B cell (primary cell): ENCODE measurements around the gene FOXP3. TPM values are rescaled to one million over a fixed set of nuclear protein-coding genes. Genes with fewer than 3 reads are reported as not detected.

Source experiments
- ATAC-seq: fragments of 200-7000 bp; cut with Tn5 transposase; one replicate; pipeline ENCODE4 v1.10.0; 2021; ENCODE audit warnings: low read depth, mild to moderate bottlenecking, moderate number of reproducible peaks, moderate library complexity
- CTCF ChIA-PET: fragments of 350-600 bp; sonication (Branson Sonifier 250); formaldehyde crosslinking; loops from one replicate; lab custom pipeline; 2021; ENCODE audit warnings: antibody characterized with exemption, inconsistent platforms; lab: Charles Lee
- POLR2A ChIA-PET: fragments of 350-600 bp; sonication (Branson Sonifier 250); formaldehyde crosslinking; loops from one replicate; lab custom pipeline; 2021; ENCODE audit warnings: antibody characterized with exemption; lab: Charles Lee
- DNase-seq: peaks from one replicate; pipeline ENCODE4 v3.0.0; 2013
- H2AFZ ChIP-seq: 2 replicates; pipeline ENCODE4 v1.6.1; 2012; ENCODE audit warnings: mild to moderate bottlenecking, low read depth, low read length; ENCODE audit not compliant: insufficient read depth, poor library complexity, severe bottlenecking
- H3K27ac ChIP-seq, 2 donors: 1 replicate in 1 of 2; 2 replicates in 1 of 2; pipeline ENCODE4 v1.5.1; 2012 to 2013; ENCODE audit warnings: low read length in 2 of 2, mild to moderate bottlenecking in 2 of 2, moderate library complexity in 1 of 2
- H3K27me3 ChIP-seq, 4 experiments: fragments of 200-600 bp in 1 of 4; sonication (generic) in 1 of 4; replicated peaks in 1 of 4; 1 replicate in 2 of 4; 2 replicates in 2 of 4; pipeline versions ENCODE4 v1.6.1 to v1.7.0; 2013 to 2016; ENCODE audit warnings: low read length in 3 of 4, mild to moderate bottlenecking in 2 of 4, mixed read lengths in 1 of 4, moderate library complexity in 1 of 4; ENCODE audit not compliant: insufficient read depth in 4 of 4, control insufficient read depth in 3 of 4; ENCODE audit errors: control extremely low read depth in 1 of 4
- H3K36me3 ChIP-seq, 2 experiments: replicated peaks in 1 of 2; 1 replicate in 1 of 2; 2 replicates in 1 of 2; pipeline versions ENCODE4 v1.6.1 to v1.7.1; 2013; ENCODE audit warnings: low read length in 1 of 2; ENCODE audit not compliant: insufficient read depth in 2 of 2, control insufficient read depth in 1 of 2; ENCODE audit errors: control extremely low read depth in 1 of 2, extremely low read depth in 1 of 2
- H3K4me1 ChIP-seq, 2 donors: fragments of 200-600 bp in 1 of 2; sonication (generic) in 1 of 2; 1 replicate in 1 of 2; 2 replicates in 1 of 2; pipeline versions ENCODE4 v1.5.1 to v1.6.1; 2013 to 2017; ENCODE audit warnings: low read length in 2 of 2; ENCODE audit not compliant: control insufficient read depth in 2 of 2, insufficient read depth in 2 of 2
- H3K4me2 ChIP-seq: replicated peaks from 2 replicates; pipeline ENCODE3; 2012; ENCODE audit warnings: mild to moderate bottlenecking, low read depth, low read length; ENCODE audit not compliant: poor library complexity, severe bottlenecking
- H3K4me3 ChIP-seq, 5 experiments: fragments of 200-600 bp in 1 of 5; sonication (generic) in 1 of 5; 1 replicate in 3 of 5; 2 replicates in 2 of 5; pipeline versions ENCODE4 v1.5.1 to v1.7.0; 2011 to 2016; ENCODE audit warnings: low read length in 4 of 5, mild to moderate bottlenecking in 4 of 5, low read depth in 2 of 5, control low read depth in 1 of 5, moderate library complexity in 1 of 5; ENCODE audit not compliant: insufficient read depth in 1 of 5; ENCODE audit errors: control extremely low read depth in 1 of 5, extremely low read depth in 1 of 5
- H3K79me2 ChIP-seq: fragments of 200-600 bp; sonication (generic); one replicate; pipeline ENCODE4 v1.6.0; 2016; ENCODE audit warnings: low read length; ENCODE audit not compliant: control insufficient read depth, insufficient read depth
- H3K9ac ChIP-seq: fragments of 200-600 bp; sonication (generic); 2 replicates; pipeline ENCODE4 v1.6.1; 2017; ENCODE audit warnings: mild to moderate bottlenecking, low read length, moderate library complexity
- H3K9me3 ChIP-seq, 3 donors: one replicate each; pipeline versions ENCODE4 v1.6.1 to v1.7.1; 2013; ENCODE audit warnings: low read length in 2 of 3; ENCODE audit not compliant: control insufficient read depth in 2 of 3, insufficient read depth in 1 of 3; ENCODE audit errors: control extremely low read depth in 1 of 3
- H4K20me1 ChIP-seq: 2 replicates; pipeline ENCODE4 v1.6.0; 2012; ENCODE audit warnings: mild to moderate bottlenecking, low read length; ENCODE audit not compliant: insufficient read depth, control insufficient read depth, poor library complexity, severe bottlenecking
- H3K27ac Mint-ChIP-seq: one replicate; pipeline ENCODE4 v1.8.0; 2021; ENCODE audit warnings: mixed read lengths
- H3K27me3 Mint-ChIP-seq: one replicate; pipeline ENCODE4 v1.8.0; 2021; ENCODE audit warnings: mixed read lengths
- H3K4me1 Mint-ChIP-seq: one replicate; pipeline ENCODE4 v1.8.0; 2021; ENCODE audit warnings: mixed read lengths
- H3K4me3 Mint-ChIP-seq: one replicate; pipeline ENCODE4 v1.8.0; 2021; ENCODE audit warnings: mixed read lengths
- H3K9me3 Mint-ChIP-seq: one replicate; pipeline ENCODE4 v1.8.0; 2022; ENCODE audit warnings: mixed read lengths; ENCODE audit not compliant: insufficient read depth
- CTCF ChIP-seq: fragments of 200-600 bp; IDR thresholded peaks from one replicate; pipeline ENCODE4 v1.8.0; 2022; ENCODE audit warnings: antibody characterized with exemption, mild to moderate bottlenecking
- EZH2 ChIP-seq: IDR thresholded peaks from 2 replicates; pipeline ENCODE4 v1.6.1; 2012; ENCODE audit warnings: borderline replicate concordance, low read depth, mild to moderate bottlenecking, moderate library complexity, low read length; ENCODE audit not compliant: insufficient read depth, poor library complexity, severe bottlenecking
- WGBS: methylation state at CpG from one replicate; pipeline ENCODE4 v1.1.5; 2013; ENCODE audit warnings: missing lambda C conversion rate; ENCODE audit not compliant: insufficient coverage; 5-methylcytosine and 5-hydroxymethylcytosine counted together
- intact Hi-C: fragments of 100-400 bp; cut with micrococcal nuclease; formaldehyde crosslinking; loops from one replicate; pipeline ENCODE4 v1.10.0; 2022
- polyA plus RNA-seq: library from polyadenylated mRNA; depleted of rRNA; stranded (reverse); fragments of >200 nt; gene quantifications from 2 replicates; pipeline ENCODE4 v1.2.3, GENCODE V29; 2012
- total RNA-seq, 2 donors: library from RNA; stranded (reverse); fragments of 120-200 nt in 1 of 2; gene quantifications; 1 replicate in 1 of 2; 2 replicates in 1 of 2; pipeline versions ENCODE4 v1.2.3 to v1.2.4, GENCODE V29; 2013 to 2022

Gene FOXP3
- total and polyA plus RNA-seq, 2 donors (not counting 1 experiment from before 2014, with no cell fraction given): 0.03 TPM; not detected in 1

GRCh38 chrX:49244207-49244606 lies 20.3 kb downstream of the FOXP3 start:
- WGBS: no CpG with 5 or more reads among the region's 2 CpGs
- Histone ChIP-seq H2AFZ (no peak overlapping the region), H3K4me1 (no peaks in the 10 kb centered on the region), H4K20me1 (no peaks in the 10 kb centered on the region), H3K79me2 (peaks cover 7% of the 10 kb centered on the region), H3K36me3 (peaks cover 0 to 38% of the 10 kb centered on the region in 2 experiments), H3K27me3 (no peaks in the 10 kb centered on the region), H3K27ac (no peak overlapping the region), H3K4me2 (no peak overlapping the region), H3K9me3 (no peaks in the 10 kb centered on the region), H3K9ac (no peak overlapping the region), H3K4me3 (no peak overlapping the region)
- Mint-ChIP-seq H3K27me3 (no peaks in the 10 kb centered on the region), H3K4me1 (peaks cover 4% of the 10 kb centered on the region), H3K9me3 (no peaks in the 10 kb centered on the region), H3K27ac (no peak overlapping the region), H3K4me3 (no peak overlapping the region)
- CTCF ChIA-PET: no interaction called here
- intact Hi-C loops: no loop called here
- POLR2A ChIA-PET: no interaction called here
- DNase-seq (no peak), ATAC-seq (no peak)
- TF ChIP-seq CTCF: no peak
- TF ChIP-seq EZH2: no peak

- peaks cover 0 to 38% of the 10 kb centered on the region in 2 experiments for H3K36me3 ChIP-seq
- over 99% methylated on average over 11 of the region's 12 CpGs for WGBS
- ATAC-seq: no peak
- no peak overlapping the region for H3K27ac ChIP-seq
- TF ChIP-seq CTCF (no peak), EZH2 (no peak)
- peaks cover 4% of the 10 kb centered on the region for H3K4me1 Mint-ChIP-seq
- ChIA-PET POLR2A (no interaction called here), CTCF (no interaction called here)
- no peak overlapping the region for H3K4me3 Mint-ChIP-seq
- H3K27me3 ChIP-seq: no peaks in the 10 kb centered on the region
- H3K9ac ChIP-seq: no peak overlapping the region
- DNase-seq: no peak
- H3K27me3 Mint-ChIP-seq: no peaks in the 10 kb centered on the region
- no peak overlapping the region for H3K4me3 ChIP-seq
- H2AFZ ChIP-seq: no peak overlapping the region
- H3K9me3 Mint-ChIP-seq: no peaks in the 10 kb centered on the region
- H3K4me2 ChIP-seq: no peak overlapping the region
- H3K9me3 ChIP-seq: no peaks in the 10 kb centered on the region
- no peaks in the 10 kb centered on the region for H3K4me1 ChIP-seq
- intact Hi-C loops: no loop called here
- peaks cover 8% of the 10 kb centered on the region for H3K79me2 ChIP-seq
- H4K20me1 ChIP-seq: no peaks in the 10 kb centered on the region
- H3K27ac Mint-ChIP-seq: no peak overlapping the region
These were observed 21.3 kb downstream of the FOXP3 start for GRCh38 chrX:49243166-49243565.
